ENCODE results near the gene RASGEF1C.

RASGEF1C gene

GRCh38 chr5:180075703-180076102, 133.3 kb downstream of the RASGEF1C start:
- no peaks in the 10 kb centered on the region for H3K27me3 ChIP-seq (ENCODE audit: low read length)
- no peak overlapping the region for H3K4me3 ChIP-seq (ENCODE audit: insufficient read depth, low read length, poor library complexity, severe bottlenecking)
- no peak overlapping the region for H3K27ac ChIP-seq (ENCODE audit: low read depth, low read length)
- H3K79me2 ChIP-seq (ENCODE audit: insufficient read depth, low read length) = no peaks in the 10 kb centered on the region
- no peaks in the 10 kb centered on the region for H3K9me3 ChIP-seq (ENCODE audit: insufficient read depth, low read length)
- no peak overlapping the region for H2AFZ ChIP-seq (ENCODE audit: low read depth, low read length, severe bottlenecking)
- H4K20me1 ChIP-seq (ENCODE audit: low read depth, low read length) = no peaks in the 10 kb centered on the region
- H3F3A ChIP-seq (ENCODE audit: insufficient read depth) = no peaks in the 10 kb centered on the region
- no peaks in the 10 kb centered on the region for H3K36me3 ChIP-seq (ENCODE audit: low read length)
- H3K4me2 ChIP-seq (ENCODE audit: low read depth, low read length, poor library complexity, severe bottlenecking) = no peak overlapping the region
- TF ChIP-seq, protein P1, sequence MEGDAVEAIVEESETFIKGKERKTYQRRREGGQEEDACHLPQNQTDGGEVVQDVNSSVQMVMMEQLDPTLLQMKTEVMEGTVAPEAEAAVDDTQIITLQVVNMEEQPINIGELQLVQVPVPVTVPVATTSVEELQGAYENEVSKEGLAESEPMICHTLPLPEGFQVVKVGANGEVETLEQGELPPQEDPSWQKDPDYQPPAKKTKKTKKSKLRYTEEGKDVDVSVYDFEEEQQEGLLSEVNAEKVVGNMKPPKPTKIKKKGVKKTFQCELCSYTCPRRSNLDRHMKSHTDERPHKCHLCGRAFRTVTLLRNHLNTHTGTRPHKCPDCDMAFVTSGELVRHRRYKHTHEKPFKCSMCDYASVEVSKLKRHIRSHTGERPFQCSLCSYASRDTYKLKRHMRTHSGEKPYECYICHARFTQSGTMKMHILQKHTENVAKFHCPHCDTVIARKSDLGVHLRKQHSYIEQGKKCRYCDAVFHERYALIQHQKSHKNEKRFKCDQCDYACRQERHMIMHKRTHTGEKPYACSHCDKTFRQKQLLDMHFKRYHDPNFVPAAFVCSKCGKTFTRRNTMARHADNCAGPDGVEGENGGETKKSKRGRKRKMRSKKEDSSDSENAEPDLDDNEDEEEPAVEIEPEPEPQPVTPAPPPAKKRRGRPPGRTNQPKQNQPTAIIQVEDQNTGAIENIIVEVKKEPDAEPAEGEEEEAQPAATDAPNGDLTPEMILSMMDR (IDR thresholded peaks at IDR 0.05; ENCODE audit: insufficient read depth, low read length, poor library complexity, severe bottlenecking) = no peak
- no peak for TF ChIP-seq EZH2phosphoT487 (conservative IDR thresholded peaks at IDR 0.05; ENCODE audit: low read length)
- H3K9me2 ChIP-seq (replicated peaks; ENCODE audit: insufficient read depth, low read length) = no peaks in the 10 kb centered on the region
- no peak overlapping the region for H3K9ac ChIP-seq (ENCODE audit: low read length)

- Histone ChIP-seq H3K4me3 (ENCODE audit: insufficient read depth, low read length, poor library complexity, severe bottlenecking) (no peak overlapping the region), H3K9ac (ENCODE audit: low read length) (no peak overlapping the region), H3K27ac (ENCODE audit: low read depth, low read length) (no peak overlapping the region), H4K20me1 (ENCODE audit: low read depth, low read length) (no peaks in the 10 kb centered on the region), H3K79me2 (ENCODE audit: insufficient read depth, low read length) (no peaks in the 10 kb centered on the region), H3K9me2 (replicated peaks; ENCODE audit: insufficient read depth, low read length) (no peaks in the 10 kb centered on the region), H3K36me3 (ENCODE audit: low read length) (no peaks in the 10 kb centered on the region), H2AFZ (ENCODE audit: low read depth, low read length, severe bottlenecking) (no peak overlapping the region), H3F3A (ENCODE audit: insufficient read depth) (no peaks in the 10 kb centered on the region), H3K4me2 (ENCODE audit: low read depth, low read length, poor library complexity, severe bottlenecking) (no peak overlapping the region), H3K27me3 (ENCODE audit: low read length) (no peaks in the 10 kb centered on the region), H3K9me3 (ENCODE audit: insufficient read depth, low read length) (no peaks in the 10 kb centered on the region)
- TF ChIP-seq EZH2phosphoT487 (conservative IDR thresholded peaks at IDR 0.05; ENCODE audit: low read length) = no peak
- TF ChIP-seq, protein P1 (IDR thresholded peaks at IDR 0.05; ENCODE audit: insufficient read depth, low read length, poor library complexity, severe bottlenecking) = no peak
Observed at GRCh38 chr5:180074462-180074861, 134.5 kb downstream of the RASGEF1C start.

DNA sequence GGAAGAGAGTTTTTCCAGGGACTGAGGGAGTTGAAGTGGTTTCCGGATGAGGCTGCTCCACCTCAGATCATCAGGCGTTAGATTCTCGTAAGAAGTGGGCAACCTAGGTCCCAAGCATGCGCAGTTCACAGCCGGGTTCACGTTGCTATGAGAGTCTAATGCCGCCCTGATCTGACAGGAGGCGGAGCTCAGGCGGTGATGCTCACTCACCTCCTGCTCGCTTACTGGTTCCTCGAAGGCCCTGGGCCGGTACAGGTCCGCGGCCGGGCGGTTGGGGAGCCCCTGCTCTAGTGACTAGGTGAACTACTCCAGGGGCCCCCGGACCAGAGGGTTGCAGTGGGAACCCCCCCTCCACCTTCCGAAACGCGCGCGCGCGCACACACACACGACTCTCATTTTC, 136.5 kb downstream of the RASGEF1C start:
- H3F3A ChIP-seq (ENCODE audit: insufficient read depth) = no peaks in the 10 kb centered on the region
- H2AFZ ChIP-seq (ENCODE audit: low read depth, low read length, severe bottlenecking) = no peak overlapping the region
- H3K36me3 ChIP-seq (ENCODE audit: low read length) = no peaks in the 10 kb centered on the region
- no peaks in the 10 kb centered on the region for H3K27me3 ChIP-seq (ENCODE audit: low read length)
- no peak overlapping the region for H3K9ac ChIP-seq (ENCODE audit: low read length)
- no peaks in the 10 kb centered on the region for H3K79me2 ChIP-seq (ENCODE audit: insufficient read depth, low read length)
- no peak overlapping the region for H3K27ac ChIP-seq (ENCODE audit: low read depth, low read length)
- no peaks in the 10 kb centered on the region for H4K20me1 ChIP-seq (ENCODE audit: low read depth, low read length)
- no peak overlapping the region for H3K4me3 ChIP-seq (ENCODE audit: insufficient read depth, low read length, poor library complexity, severe bottlenecking)
- H3K4me2 ChIP-seq (ENCODE audit: low read depth, low read length, poor library complexity, severe bottlenecking) = no peak overlapping the region
- no peak for TF ChIP-seq EZH2phosphoT487 (conservative IDR thresholded peaks at IDR 0.05; ENCODE audit: low read length)
- TF ChIP-seq, protein P1 (IDR thresholded peaks at IDR 0.05; ENCODE audit: insufficient read depth, low read length, poor library complexity, severe bottlenecking) = no peak
- H3K9me2 ChIP-seq (replicated peaks; ENCODE audit: insufficient read depth, low read length) = no peaks in the 10 kb centered on the region
- no peaks in the 10 kb centered on the region for H3K9me3 ChIP-seq (ENCODE audit: insufficient read depth, low read length)

DNA sequence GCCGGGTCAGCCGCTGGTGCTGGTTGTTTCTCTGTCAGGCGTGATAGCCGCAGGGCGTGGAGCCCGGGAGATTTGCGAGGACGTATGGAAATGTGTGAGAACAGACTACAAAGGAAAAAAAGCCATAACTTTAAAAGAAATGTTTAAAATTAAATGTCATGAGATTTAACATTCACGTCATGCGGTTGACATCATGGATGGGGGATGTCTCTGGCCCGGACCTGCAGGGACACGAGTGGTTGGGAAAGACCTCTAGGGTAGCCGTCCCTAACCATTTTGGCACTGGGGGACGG, 136.8 kb downstream of the RASGEF1C start:
- H3K79me2 ChIP-seq (ENCODE audit: insufficient read depth, low read length) = no peaks in the 10 kb centered on the region
- no peaks in the 10 kb centered on the region for H3K36me3 ChIP-seq (ENCODE audit: low read length)
- H3K9me2 ChIP-seq (replicated peaks; ENCODE audit: insufficient read depth, low read length) = no peaks in the 10 kb centered on the region
- no peaks in the 10 kb centered on the region for H3K27me3 ChIP-seq (ENCODE audit: low read length)
- H3K9me3 ChIP-seq (ENCODE audit: insufficient read depth, low read length) = no peaks in the 10 kb centered on the region
- no peak overlapping the region for H2AFZ ChIP-seq (ENCODE audit: low read depth, low read length, severe bottlenecking)
- H3F3A ChIP-seq (ENCODE audit: insufficient read depth) = no peaks in the 10 kb centered on the region
- no peak overlapping the region for H3K4me2 ChIP-seq (ENCODE audit: low read depth, low read length, poor library complexity, severe bottlenecking)
- no peak overlapping the region for H3K9ac ChIP-seq (ENCODE audit: low read length)
- no peak overlapping the region for H3K4me3 ChIP-seq (ENCODE audit: insufficient read depth, low read length, poor library complexity, severe bottlenecking)
- TF ChIP-seq, protein P1 (IDR thresholded peaks at IDR 0.05; ENCODE audit: insufficient read depth, low read length, poor library complexity, severe bottlenecking) = no peak
- TF ChIP-seq EZH2phosphoT487 (conservative IDR thresholded peaks at IDR 0.05; ENCODE audit: low read length) = no peak
- H4K20me1 ChIP-seq (ENCODE audit: low read depth, low read length) = no peaks in the 10 kb centered on the region
- H3K27ac ChIP-seq (ENCODE audit: low read depth, low read length) = no peak overlapping the region
